IMR-90 (cell line): Measurements from ENCODE around the gene HCAR3. TPM values are rescaled to one million over a fixed set of nuclear protein-coding genes. Genes with fewer than 3 reads are reported as not detected.

ENCODE experiments used
- ATAC-seq: fragments of 200-7000 bp; cut with Tn5 transposase; 2 replicates; pipeline ENCODE4 v1.9.1; 2020; ENCODE audit warnings: low read depth, mild to moderate bottlenecking, moderate library complexity
- BruUV-seq: library from RNA; stranded (reverse); fragments of 400-500 nt; replicated peaks from 2 replicates; lab custom pipeline; 2021; lab: Mats Ljungman, UMichigan
- CTCF ChIA-PET: fragments of 300-600 bp; formaldehyde crosslinking; extraction: SDS; loops from one replicate; lab custom pipeline; 2021; ENCODE audit warnings: antibody characterized with exemption; lab: Yijun Ruan, JAX
- POLR2A ChIA-PET: fragments of 300-600 bp; sonication (Branson Sonifier 250); formaldehyde crosslinking; loops from one replicate; lab custom pipeline; 2022; ENCODE audit warnings: antibody characterized with exemption; ENCODE audit not compliant: unreplicated experiment; lab: Charles Lee
- DNase-seq: peaks from one replicate; pipeline ENCODE4 v3.0.0; 2013
- H2AFZ ChIP-seq: replicated peaks from 2 replicates; pipeline ENCODE3; 2013; ENCODE audit warnings: low read length, mild to moderate bottlenecking; ENCODE audit not compliant: poor library complexity
- H2AK5ac ChIP-seq: 2 replicates; pipeline ENCODE4 v1.6.1; 2013; ENCODE audit warnings: low read depth, low read length, inconsistent platforms
- H2AK9ac ChIP-seq: replicated peaks from 2 replicates; pipeline ENCODE3; 2013; ENCODE audit warnings: mild to moderate bottlenecking, low read depth, low read length, moderate library complexity; ENCODE audit not compliant: poor library complexity
- H2BK120ac ChIP-seq: 2 replicates; pipeline ENCODE4 v1.6.1; 2013; ENCODE audit warnings: low read depth, low read length, inconsistent platforms
- H2BK15ac ChIP-seq: 3 replicates; pipeline ENCODE4 v1.6.1; 2013; ENCODE audit warnings: low read depth, low read length, inconsistent platforms
- H2BK20ac ChIP-seq: 2 replicates; pipeline ENCODE4 v1.6.1; 2013; ENCODE audit warnings: low read depth, mild to moderate bottlenecking, inconsistent platforms, low read length, moderate library complexity
- H2BK5ac ChIP-seq: 2 replicates; pipeline ENCODE4 v1.6.1; 2013; ENCODE audit warnings: mild to moderate bottlenecking, low read depth, low read length, inconsistent platforms; ENCODE audit not compliant: poor library complexity, severe bottlenecking
- H3K14ac ChIP-seq: replicated peaks from 2 replicates; pipeline ENCODE4 v1.6.1; 2013; ENCODE audit warnings: low read depth, low read length, inconsistent platforms
- H3K18ac ChIP-seq: 2 replicates; pipeline ENCODE4 v1.6.1; 2013; ENCODE audit warnings: low read depth, low read length, control low read depth
- H3K23ac ChIP-seq: 2 replicates; pipeline ENCODE4 v1.6.1; 2013; ENCODE audit warnings: low read depth, low read length, inconsistent platforms
- H3K27ac ChIP-seq: 2 replicates; pipeline ENCODE4 v1.5.1; 2013; ENCODE audit warnings: mild to moderate bottlenecking, control low read depth, low read length; ENCODE audit not compliant: insufficient read depth
- H3K27me3 ChIP-seq: 2 replicates; pipeline ENCODE4 v1.6.1; 2013; ENCODE audit warnings: low read length; ENCODE audit not compliant: control insufficient read depth, insufficient read depth
- H3K36me3 ChIP-seq: 2 replicates; pipeline ENCODE4 v1.6.1; 2013; ENCODE audit warnings: low read length, mixed read lengths; ENCODE audit not compliant: control insufficient read depth, insufficient read depth
- H3K4ac ChIP-seq: 2 replicates; pipeline ENCODE4 v1.6.1; 2013; ENCODE audit warnings: low read depth, low read length, inconsistent platforms
- H3K4me1 ChIP-seq: 2 replicates; pipeline ENCODE4 v1.6.1; 2013; ENCODE audit warnings: low read length, mixed read lengths; ENCODE audit not compliant: control insufficient read depth, insufficient read depth
- H3K4me2 ChIP-seq: 2 replicates; pipeline ENCODE4 v1.6.1; 2013; ENCODE audit warnings: low read depth, mild to moderate bottlenecking, control low read depth, low read length, moderate library complexity
- H3K4me3 ChIP-seq: 2 replicates; pipeline ENCODE4 v1.5.1; 2013; ENCODE audit warnings: low read depth, mild to moderate bottlenecking, control low read depth, low read length, moderate library complexity; ENCODE audit not compliant: insufficient read depth
- H3K56ac ChIP-seq: 2 replicates; pipeline ENCODE4 v1.6.1; 2013; ENCODE audit warnings: low read length, inconsistent platforms; ENCODE audit not compliant: insufficient read depth; ENCODE audit errors: extremely low read depth
- H3K79me1 ChIP-seq, 2 experiments: 2 replicates each; pipeline ENCODE4 v1.6.1; 2013; ENCODE audit warnings: low read length in 2 of 2, inconsistent platforms in 1 of 2, low read depth in 1 of 2
- H3K9ac ChIP-seq: 2 replicates; pipeline ENCODE4 v1.6.1; 2013; ENCODE audit warnings: low read depth, low read length, control low read depth
- H3K9me1 ChIP-seq: 2 replicates; pipeline ENCODE4 v1.6.1; 2013; ENCODE audit warnings: low read length, inconsistent platforms; ENCODE audit not compliant: insufficient read depth
- H3K9me3 ChIP-seq: 2 replicates; pipeline ENCODE4 v1.6.1; 2013; ENCODE audit warnings: low read length; ENCODE audit not compliant: control insufficient read depth, insufficient read depth
- H4K20me1 ChIP-seq: 2 replicates; pipeline ENCODE4 v1.6.1; 2013; ENCODE audit warnings: low read length, inconsistent platforms; ENCODE audit not compliant: insufficient read depth
- H4K5ac ChIP-seq: 2 replicates; pipeline ENCODE4 v1.6.1; 2013; ENCODE audit warnings: mild to moderate bottlenecking, low read depth, low read length, control low read depth
- H4K8ac ChIP-seq, 2 experiments: 2 replicates each; pipeline ENCODE4 v1.6.1; 2013; ENCODE audit warnings: low read depth in 2 of 2, low read length in 2 of 2, control low read depth in 1 of 2, inconsistent platforms in 1 of 2
- H4K91ac ChIP-seq: 2 replicates; pipeline ENCODE4 v1.6.1; 2013; ENCODE audit warnings: low read depth, low read length, inconsistent platforms; ENCODE audit not compliant: insufficient read depth
- MAFK ChIP-seq: IDR thresholded peaks from 2 replicates; pipeline ENCODE4 v1.6.1; 2012; ENCODE audit warnings: low read depth, low read length, improper control_type of control experiment
- POLR2A ChIP-seq: IDR thresholded peaks from 2 replicates; pipeline ENCODE4 v1.6.1; 2012; ENCODE audit warnings: mild to moderate bottlenecking, low read depth, low read length
- RAD21 ChIP-seq: IDR thresholded peaks from 2 replicates; pipeline ENCODE4 v1.6.1; 2012; ENCODE audit warnings: low read length, improper control_type of control experiment
- WGBS, 2 experiments: methylation state at CpG; one replicate each; pipeline versions ENCODE4 v1.1.5 to v1.1.7; 2013; ENCODE audit warnings: missing lambda C conversion rate in 2 of 2; ENCODE audit not compliant: insufficient read length in 1 of 2; ENCODE audit errors: extremely low coverage in 2 of 2; 5-methylcytosine and 5-hydroxymethylcytosine counted together
- dilution Hi-C: fragments of 300-500 bp; cut with HindIII; formaldehyde crosslinking; loops from one replicate; pipeline ENCODE4 v1.14.3; 2018; ENCODE audit warnings: low sequenced_read_pairs; ENCODE audit not compliant: unreplicated experiment
- in situ Hi-C: fragments of 300-500 bp; cut with MboI; formaldehyde crosslinking; loops from 3 replicates; pipeline ENCODE4 v1.14.3; 2019; ENCODE audit warnings: low sequenced_read_pairs, inconsistent platforms, mixed read lengths
- intact Hi-C: fragments of 100-400 bp; cut with micrococcal nuclease; formaldehyde crosslinking; loops from 2 replicates; pipeline ENCODE4 v1.10.0; 2022
- polyA plus RNA-seq, 3 experiments: library from polyadenylated mRNA; depleted of rRNA; stranded (reverse); fragments of >200 nt; gene quantifications; 2 replicates each; pipeline ENCODE4 v1.2.3, GENCODE V29; 2012; ENCODE audit warnings: low replicate concordance in 1 of 3
- total RNA-seq: library from RNA; depleted of rRNA; stranded (reverse); fragments of >200 nt; gene quantifications from 2 replicates; pipeline ENCODE4 v1.2.3, GENCODE V29; 2012
- TF ChIP-seq, protein P1 (sequence below): fragments of 150-350 bp; IDR thresholded peaks from 2 replicates; pipeline ENCODE4 v1.6.1; 2016; ENCODE audit warnings: low read depth, mild to moderate bottlenecking, low read length, moderate library complexity, borderline replicate concordance

Gene HCAR3
- total and polyA plus RNA-seq, 2 of the 4 experiments (the other 2 are of a cell fraction): not detected

DNA sequence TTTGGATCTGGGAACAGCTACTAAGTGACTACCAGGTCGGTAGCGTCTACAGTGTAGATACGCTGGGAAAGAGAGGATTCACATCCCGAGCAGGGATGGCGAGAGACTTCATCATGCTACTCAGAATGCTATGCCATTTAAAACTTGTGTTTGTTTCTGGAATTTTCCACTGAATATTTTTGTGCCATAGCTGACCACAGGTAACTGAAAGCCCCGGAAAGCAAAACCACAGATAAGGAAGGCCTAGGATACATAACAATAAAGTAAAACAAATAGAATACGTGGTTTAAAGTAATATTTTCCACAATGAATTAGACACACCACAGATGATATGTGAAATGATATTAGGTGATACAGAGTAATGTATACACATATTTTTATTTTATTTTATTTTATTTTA lies 22.0 kb upstream of the HCAR3 start:
- H2BK120ac ChIP-seq: no peak overlapping the region
- TF ChIP-seq MAFK: no peak
- TF ChIP-seq, protein P1, sequence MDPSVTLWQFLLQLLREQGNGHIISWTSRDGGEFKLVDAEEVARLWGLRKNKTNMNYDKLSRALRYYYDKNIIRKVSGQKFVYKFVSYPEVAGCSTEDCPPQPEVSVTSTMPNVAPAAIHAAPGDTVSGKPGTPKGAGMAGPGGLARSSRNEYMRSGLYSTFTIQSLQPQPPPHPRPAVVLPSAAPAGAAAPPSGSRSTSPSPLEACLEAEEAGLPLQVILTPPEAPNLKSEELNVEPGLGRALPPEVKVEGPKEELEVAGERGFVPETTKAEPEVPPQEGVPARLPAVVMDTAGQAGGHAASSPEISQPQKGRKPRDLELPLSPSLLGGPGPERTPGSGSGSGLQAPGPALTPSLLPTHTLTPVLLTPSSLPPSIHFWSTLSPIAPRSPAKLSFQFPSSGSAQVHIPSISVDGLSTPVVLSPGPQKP: no peak
- no peak for TF ChIP-seq RAD21
- TF ChIP-seq POLR2A: no peak
- H4K5ac ChIP-seq: no peak overlapping the region
- DNase-seq (no peak), ATAC-seq (no peak)
- H3K4ac ChIP-seq: no peak overlapping the region
- no peaks in the 10 kb centered on the region for H3K79me1 ChIP-seq
- no peak overlapping the region for H3K4me2 ChIP-seq
- H2AK5ac ChIP-seq: no peak overlapping the region
- no peak overlapping the region for H3K27ac ChIP-seq
- H4K8ac ChIP-seq: no peak overlapping the region
- no peaks in the 10 kb centered on the region for H3K9me1 ChIP-seq
- H4K91ac ChIP-seq: no peak overlapping the region
- H2BK15ac ChIP-seq: no peak overlapping the region
- H2AFZ ChIP-seq: no peak overlapping the region
- no peak overlapping the region for H2BK20ac ChIP-seq
- H2BK5ac ChIP-seq: no peak overlapping the region
- no peak overlapping the region for H3K56ac ChIP-seq
- intact Hi-C loops: no loop called here
- H2AK9ac ChIP-seq: no peak overlapping the region
- H3K23ac ChIP-seq: no peak overlapping the region
- H3K4me1 ChIP-seq: no peaks in the 10 kb centered on the region
- H4K20me1 ChIP-seq: no peaks in the 10 kb centered on the region
- no TSS peak for BruUV-seq
- ChIA-PET POLR2A (interaction anchor here (0.5 to 0.7 kb wide), 2 partner anchors 17 to 386 kb away, joined by 4 to 5 read pairs; no protein-coding TSS in a partner anchor), CTCF (interaction anchor here (0.6 kb wide), 1 partner anchor 293 kb away, joined by 3 read pairs; no protein-coding TSS in a partner anchor)
- H3K9me3 ChIP-seq: peaks cover 2% of the 10 kb centered on the region; the same call in 1 of the 2 replicates
- H3K27me3 ChIP-seq: no peaks in the 10 kb centered on the region
- no peak overlapping the region for H3K18ac ChIP-seq
- H3K9ac ChIP-seq: no peak overlapping the region
- H3K36me3 ChIP-seq: no peaks in the 10 kb centered on the region
- in situ Hi-C loops: no loop called here
- WGBS, 2 experiments: 95% methylated on average over 3 of the region's 7 CpGs; no CpG with 5 or more reads in 1 of the 2 experiments
- no peak overlapping the region for H3K4me3 ChIP-seq
- dilution Hi-C loops: no loop called here
- no peak overlapping the region for H3K14ac ChIP-seq
